SH-SY5Y (cell line): Measurements from ENCODE around the gene TUBGCP5.

ENCODE experiments used
- GATA2 ChIP-seq: IDR thresholded peaks from 2 replicates; pipeline ENCODE4 v1.6.1; 2011; ENCODE audit warnings: mild to moderate bottlenecking, low read depth, low read length
- GATA3 ChIP-seq: IDR thresholded peaks from 2 replicates; pipeline ENCODE4 v1.6.1; 2011; ENCODE audit warnings: low read depth, mild to moderate bottlenecking, low read length, moderate library complexity

TUBGCP5 gene

DNA sequence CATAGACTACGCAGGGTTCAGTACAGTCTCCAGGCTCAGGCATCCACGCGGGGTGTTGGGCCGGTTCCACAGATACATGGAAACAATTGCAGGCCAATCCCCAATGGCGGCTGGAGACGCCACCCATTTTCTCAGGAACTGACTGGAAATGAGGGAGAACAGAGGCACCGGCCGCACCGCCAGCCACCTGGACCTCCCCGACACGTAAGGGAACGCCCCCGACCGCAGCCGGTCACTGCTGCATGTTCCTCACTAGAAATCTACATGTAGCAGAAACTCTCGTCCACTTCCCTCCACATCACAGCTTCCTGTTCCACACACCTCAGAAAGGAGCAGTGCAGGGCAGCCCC is 88.4 kb downstream of the TUBGCP5 start:
- TF ChIP-seq GATA2 (no peak), GATA3 (no peak)

DNA sequence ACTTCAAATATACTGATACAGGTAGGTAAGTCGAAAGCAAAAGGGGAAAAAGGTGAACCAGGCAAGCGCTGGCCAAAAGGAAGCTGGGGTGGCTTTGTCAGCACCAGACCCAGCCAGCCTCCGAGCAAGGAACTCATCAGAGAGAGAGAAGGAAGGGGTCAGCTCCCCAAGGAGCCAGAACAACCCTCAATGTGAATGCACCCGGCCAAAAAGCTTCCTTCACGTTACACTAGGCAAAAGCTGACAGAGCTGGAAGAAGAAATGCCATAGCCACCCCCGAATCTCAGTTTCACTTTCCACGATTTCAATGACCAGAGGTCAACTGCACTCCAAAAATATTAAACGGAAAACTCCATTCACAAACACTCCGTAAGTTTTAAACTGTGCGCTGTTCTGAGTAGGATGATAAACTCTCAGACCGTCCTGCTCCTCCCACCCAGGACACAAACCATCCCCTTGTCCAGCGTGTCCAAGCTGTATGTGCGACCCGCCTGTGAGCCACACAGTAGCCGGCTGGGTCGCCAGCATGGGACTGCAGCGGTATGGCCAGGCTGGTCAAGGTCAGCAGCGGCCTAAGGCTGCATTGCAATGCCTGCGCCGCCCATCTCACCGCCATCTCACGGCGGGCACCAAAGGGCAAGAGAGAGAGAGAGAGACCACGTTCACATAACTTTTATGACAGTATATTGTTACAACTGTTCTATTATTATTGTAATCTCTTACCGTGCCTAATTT is 88.9 kb downstream of the TUBGCP5 start:
- TF ChIP-seq GATA2, result no peak
- TF ChIP-seq GATA3, result no peak
